Large intestine (tissue), 3 donors: ENCODE results near the gene FAM193A. TPM values are rescaled to one million over a fixed set of nuclear protein-coding genes. Genes with fewer than 3 reads are reported as not detected.
"Not testable (repeated sequence)": the region's sequence is repeated elsewhere in the genome, so short reads cannot be mapped to it uniquely, and the experiment has no call there.

Experiments used
- DNase-seq, 2 donors: peaks; one replicate each; pipeline versions ENCODE4 v3.0.0 to v3.0.0-alpha.2; 2013
- H3K27ac ChIP-seq: one replicate; pipeline ENCODE4 v1.5.1; 2013; ENCODE audit warnings: low read length
- H3K27me3 ChIP-seq: 2 replicates; pipeline ENCODE4 v1.6.1; 2013; ENCODE audit warnings: low read length; ENCODE audit not compliant: control insufficient read depth, insufficient read depth
- H3K36me3 ChIP-seq: 2 replicates; pipeline ENCODE4 v1.6.1; 2013; ENCODE audit warnings: low read length; ENCODE audit not compliant: control insufficient read depth, insufficient read depth
- H3K4me1 ChIP-seq: one replicate; pipeline ENCODE4 v1.6.1; 2013; ENCODE audit warnings: low read length; ENCODE audit not compliant: control insufficient read depth, insufficient read depth
- H3K4me3 ChIP-seq: one replicate; pipeline ENCODE4 v1.5.1; 2013; ENCODE audit warnings: low read length
- H3K9me3 ChIP-seq: one replicate; pipeline ENCODE4 v1.6.1; 2013; ENCODE audit warnings: mild to moderate bottlenecking, low read depth, low read length, moderate library complexity; ENCODE audit not compliant: control insufficient read depth
- WGBS: methylation state at CpG from one replicate; pipeline ENCODE4 v1.1.5; 2013; ENCODE audit warnings: low lambda C conversion rate; ENCODE audit not compliant: insufficient coverage; 5-methylcytosine and 5-hydroxymethylcytosine counted together
- polyA plus RNA-seq: library from polyadenylated mRNA; unstranded; fragments of 120-200 nt; gene quantifications from one replicate; pipeline ENCODE4 v1.2.1, GENCODE V29; 2013

Gene FAM193A
- polyA plus RNA-seq, 1 donor, result 20.4 TPM

- Histone ChIP-seq H3K27me3 (no peaks in the 10 kb centered on the region), H3K4me1 (no peaks in the 10 kb centered on the region), H3K36me3 (peaks cover 65% of the 10 kb centered on the region), H3K27ac (no peak overlapping the region), H3K9me3 (no peaks in the 10 kb centered on the region), H3K4me3 (no peak overlapping the region)
- DNase-seq, result no peak
- WGBS, result no CpG with 5 or more reads among the region's 9 CpGs
Measured at GRCh38 chr4:2497931-2498330, 38.5 kb upstream of the FAM193A start.

DNA sequence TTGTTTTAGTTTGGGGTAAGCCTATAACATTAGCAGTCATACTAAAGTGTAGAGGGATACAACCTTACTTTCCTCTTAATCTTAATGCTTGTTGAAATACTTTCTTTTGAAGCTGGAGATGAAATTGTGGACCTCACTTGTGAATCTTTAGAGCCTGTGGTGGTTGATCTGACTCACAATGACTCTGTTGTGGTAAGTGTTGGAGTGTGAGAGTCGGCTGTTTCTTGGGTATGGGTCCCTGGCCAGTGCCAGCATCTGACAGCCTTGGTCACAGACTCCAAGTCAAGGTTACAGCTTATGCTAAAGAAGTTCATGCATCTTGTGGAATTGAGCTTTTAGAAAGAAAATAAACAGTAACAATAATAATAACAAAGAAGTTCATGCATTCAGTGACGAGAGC, 35.9 kb upstream of the FAM193A start:
- 86% methylated on average over 1 of the region's 2 CpGs for WGBS
- H3K27me3 ChIP-seq, result no peaks in the 10 kb centered on the region
- no peak overlapping the region for H3K27ac ChIP-seq
- H3K9me3 ChIP-seq, result no peaks in the 10 kb centered on the region
- H3K36me3 ChIP-seq, result peaks cover 72% of the 10 kb centered on the region
- H3K4me3 ChIP-seq, result no peak overlapping the region
- no peaks in the 10 kb centered on the region for H3K4me1 ChIP-seq
- no peak for DNase-seq

DNA sequence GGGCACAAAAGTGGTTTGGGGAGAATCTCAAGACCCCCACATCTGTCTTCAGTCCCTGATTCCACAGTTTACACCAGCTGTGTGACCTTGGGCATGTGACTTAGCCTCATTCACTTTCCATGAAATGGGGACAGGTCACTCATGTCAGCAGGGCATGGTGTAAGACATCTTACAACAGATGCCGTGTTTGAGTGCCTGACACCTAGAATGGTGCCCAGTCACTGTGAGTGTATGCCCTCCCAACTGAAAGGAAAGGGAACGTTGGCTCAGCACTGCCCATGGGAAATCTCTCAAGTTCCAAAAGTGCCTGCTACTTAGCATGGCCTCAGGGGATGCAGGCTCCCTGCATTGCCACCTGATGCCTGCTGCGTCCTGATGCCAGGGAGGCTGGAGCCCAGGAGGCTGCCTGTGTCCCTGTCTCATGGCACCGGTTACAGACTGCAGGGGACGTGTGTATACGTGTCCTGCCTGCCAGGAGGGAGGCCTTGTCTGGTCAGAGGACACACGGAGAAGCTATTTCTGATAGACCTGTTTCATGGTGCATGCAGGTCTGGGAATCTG, 35.3 kb upstream of the FAM193A start:
- Histone ChIP-seq H3K27me3 (no peaks in the 10 kb centered on the region), H3K9me3 (no peaks in the 10 kb centered on the region), H3K27ac (no peak overlapping the region), H3K4me3 (no peak overlapping the region), H3K36me3 (peaks cover 73% of the 10 kb centered on the region), H3K4me1 (no peaks in the 10 kb centered on the region)
- WGBS, result no CpG with 5 or more reads among the region's 7 CpGs
- no peak for DNase-seq

GRCh38 chr4:2503809-2504208, 32.6 kb upstream of the FAM193A start:
- no peaks in the 10 kb centered on the region for H3K27me3 ChIP-seq
- no peak for DNase-seq
- H3K4me1 ChIP-seq, result no peaks in the 10 kb centered on the region
- 100% methylated on average over 2 of the region's 5 CpGs for WGBS
- no peak overlapping the region for H3K27ac ChIP-seq
- H3K9me3 ChIP-seq, result no peaks in the 10 kb centered on the region
- peaks cover 65% of the 10 kb centered on the region for H3K36me3 ChIP-seq
- H3K4me3 ChIP-seq, result no peak overlapping the region

DNA sequence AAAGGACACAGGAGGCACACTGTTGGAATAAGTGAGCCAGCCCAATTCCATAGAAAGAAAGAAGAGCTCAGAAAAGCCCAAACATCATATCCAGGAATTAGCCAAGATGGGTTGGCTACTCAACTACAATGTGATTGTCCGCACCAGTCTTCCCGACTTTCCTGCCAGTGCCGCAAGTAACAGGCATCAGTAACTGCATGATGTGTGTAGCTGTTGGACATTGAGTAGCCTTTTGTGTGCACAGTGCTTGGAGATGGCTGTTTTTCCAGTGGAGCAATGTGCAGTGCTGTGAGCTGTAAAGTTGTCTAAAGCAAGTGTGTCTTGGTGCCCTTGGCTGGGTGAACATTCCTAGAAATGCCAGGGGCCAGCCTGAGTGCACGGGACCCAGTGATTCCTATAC, 29.2 kb upstream of the FAM193A start:
- no CpG with 5 or more reads among the region's 4 CpGs for WGBS
- no peaks in the 10 kb centered on the region for H3K27me3 ChIP-seq
- no peaks in the 10 kb centered on the region for H3K4me1 ChIP-seq
- no peak overlapping the region for H3K4me3 ChIP-seq
- no peak overlapping the region for H3K27ac ChIP-seq
- peaks cover 61% of the 10 kb centered on the region for H3K36me3 ChIP-seq
- no peak for DNase-seq
- no peaks in the 10 kb centered on the region for H3K9me3 ChIP-seq

- H3K4me1 ChIP-seq, result no peaks in the 10 kb centered on the region
- no peak for DNase-seq
- WGBS, result no CpG with 5 or more reads among the region's 7 CpGs
- no peak overlapping the region for H3K4me3 ChIP-seq
- no peaks in the 10 kb centered on the region for H3K9me3 ChIP-seq
- no peak overlapping the region for H3K27ac ChIP-seq
- no peaks in the 10 kb centered on the region for H3K27me3 ChIP-seq
- H3K36me3 ChIP-seq, result peaks cover 65% of the 10 kb centered on the region
Measured at GRCh38 chr4:2507855-2508254, 28.6 kb upstream of the FAM193A start.

DNA sequence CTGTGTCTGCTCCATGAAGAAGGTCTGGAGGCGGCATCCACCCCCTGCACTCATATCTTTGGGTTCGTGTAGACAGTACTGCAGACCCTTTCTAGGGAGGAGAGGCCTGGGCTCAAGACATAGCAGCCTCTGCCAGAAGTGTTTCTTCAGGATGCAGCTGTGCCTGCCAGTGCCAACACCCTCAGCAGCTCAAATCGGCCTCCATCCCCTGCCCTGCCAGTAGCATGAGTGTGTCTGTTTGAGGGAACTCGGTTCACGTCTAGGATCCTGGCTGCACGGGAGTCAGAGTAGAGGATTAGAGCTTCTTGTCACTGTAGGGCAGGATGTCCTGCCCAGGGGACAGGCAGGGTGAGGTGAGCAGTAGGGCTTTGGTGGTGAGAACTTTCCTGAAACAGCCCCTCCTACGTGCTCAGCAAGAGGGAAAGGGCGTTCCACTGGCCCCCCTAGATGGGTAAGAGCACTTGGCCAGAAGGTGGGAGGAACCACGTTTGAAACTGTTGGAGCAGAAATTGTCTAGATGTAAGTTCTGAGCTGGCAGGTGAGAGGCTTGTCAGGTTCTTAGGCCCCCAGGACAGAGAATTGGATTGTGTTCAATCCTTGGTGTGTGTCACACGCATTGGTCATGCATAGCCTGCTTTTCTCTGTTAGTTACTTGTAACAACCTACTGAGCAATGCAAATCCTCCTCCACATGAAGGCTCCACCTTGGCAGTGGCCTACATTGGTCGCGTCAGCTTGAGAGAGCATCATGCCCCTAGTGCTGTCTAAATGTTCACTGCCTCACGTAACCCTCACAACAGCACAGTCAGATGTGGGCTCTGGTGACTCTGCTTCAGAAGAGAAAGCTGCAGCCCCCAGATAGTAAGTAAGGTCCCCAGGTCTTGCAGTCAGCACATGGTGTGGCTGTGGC, 25.8 kb upstream of the FAM193A start:
- Histone ChIP-seq H3K4me3 (no peak overlapping the region), H3K4me1 (no peaks in the 10 kb centered on the region), H3K36me3 (peaks cover 74% of the 10 kb centered on the region), H3K27me3 (no peaks in the 10 kb centered on the region), H3K27ac (no peak overlapping the region), H3K9me3 (no peaks in the 10 kb centered on the region)
- no CpG with 5 or more reads among the region's 13 CpGs for WGBS
- no peak for DNase-seq

DNA sequence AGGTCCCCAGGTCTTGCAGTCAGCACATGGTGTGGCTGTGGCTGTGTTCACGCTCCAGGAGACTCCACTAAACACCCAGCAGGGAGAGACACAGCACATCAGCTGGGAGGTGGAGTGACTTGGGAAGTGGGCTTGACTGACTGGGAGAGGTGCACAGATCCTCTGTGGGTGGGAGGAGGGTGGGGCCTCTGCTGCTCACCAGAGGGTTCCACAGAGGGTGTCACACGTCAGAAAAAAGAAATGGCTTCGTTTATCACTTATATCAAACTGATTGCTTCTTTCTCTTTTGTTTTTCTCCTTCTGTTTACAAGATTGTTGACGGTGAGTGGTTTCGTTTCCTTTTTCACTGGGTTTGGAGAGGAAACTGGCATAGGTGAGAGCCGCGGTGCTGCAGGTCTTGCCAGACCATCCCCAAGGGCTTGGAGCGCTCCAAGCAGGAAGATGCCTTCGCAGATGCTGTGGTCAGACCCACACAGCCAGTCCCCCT, 24.8 kb upstream of the FAM193A start:
- no peak overlapping the region for H3K4me3 ChIP-seq
- H3K9me3 ChIP-seq, result no peaks in the 10 kb centered on the region
- H3K4me1 ChIP-seq, result no peaks in the 10 kb centered on the region
- H3K27me3 ChIP-seq, result no peaks in the 10 kb centered on the region
- H3K36me3 ChIP-seq, result peaks cover 75% of the 10 kb centered on the region
- WGBS, result 61% methylated on average over 3 of the region's 9 CpGs
- H3K27ac ChIP-seq, result no peak overlapping the region
- no peak for DNase-seq

GRCh38 chr4:2512396-2513135, 23.9 kb upstream of the FAM193A start:
- no peak for DNase-seq
- H3K4me1 ChIP-seq, result no peaks in the 10 kb centered on the region
- H3K9me3 ChIP-seq, result no peaks in the 10 kb centered on the region
- H3K27ac ChIP-seq, result no peak overlapping the region
- no peaks in the 10 kb centered on the region for H3K27me3 ChIP-seq
- H3K36me3 ChIP-seq, result peaks cover 70% of the 10 kb centered on the region
- no peak overlapping the region for H3K4me3 ChIP-seq
- WGBS, result no CpG with 5 or more reads among the region's 15 CpGs

DNA sequence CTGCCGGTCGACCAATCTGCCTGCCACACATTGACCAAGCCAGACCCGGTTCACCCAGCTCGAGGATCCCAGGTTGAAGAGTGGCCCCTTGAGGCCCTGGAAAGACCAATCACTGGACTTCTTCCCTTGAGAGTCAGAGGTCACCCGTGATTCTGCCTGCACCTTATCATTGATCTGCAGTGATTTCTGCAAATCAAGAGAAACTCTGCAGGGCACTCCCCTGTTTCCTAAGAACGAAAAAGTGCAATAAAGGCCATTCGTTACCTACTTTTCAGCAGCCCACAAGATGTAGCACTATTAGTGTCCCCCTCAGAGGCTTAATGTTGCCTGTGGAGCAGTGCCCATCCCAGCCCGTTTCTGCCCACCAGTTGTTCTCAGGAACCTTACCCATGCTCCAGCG, 22.3 kb upstream of the FAM193A start:
- DNase-seq, H3K9me3 ChIP-seq, H3K4me3 ChIP-seq, H3K27me3 ChIP-seq, H3K27ac ChIP-seq, H3K4me1 ChIP-seq: not testable (repeated sequence)
- peaks cover 67% of the 10 kb centered on the region for H3K36me3 ChIP-seq
- WGBS, result no CpG with 5 or more reads among the region's 9 CpGs
